ENCODE data around the gene NFKB1. TPM values are rescaled to one million over a fixed set of nuclear protein-coding genes. Genes with fewer than 3 reads are reported as not detected.

The NFKB1 gene
- total RNA-seq, 2 donors from 2014 or later, result 17.8 to 19.3 TPM

GRCh38 chr4:102455750-102456149 lies 45.4 kb upstream of the NFKB1 start:
- no peaks in the 10 kb centered on the region for H3K4me1 ChIP-seq
- no peak for TF ChIP-seq CTCF (IDR thresholded peaks at IDR 0.05)
- H3K36me3 ChIP-seq, result no peaks in the 10 kb centered on the region

GRCh38 chr4:102466298-102466697 lies 34.9 kb upstream of the NFKB1 start:
- Histone ChIP-seq H3K4me3 (no peak overlapping the region), H3K27me3 (no peaks in the 10 kb centered on the region), H3K9me3 (no peaks in the 10 kb centered on the region), H3K27ac (no peak overlapping the region), H3K4me1 (no peaks in the 10 kb centered on the region), H3K36me3 (no peaks in the 10 kb centered on the region)
- TF ChIP-seq CTCF (IDR thresholded peaks at IDR 0.05), result no peak
- DNase-seq (ENCODE audit: low spot score), result no peak

More at GRCh38 chr4:102455750-102456149, 45.4 kb upstream of the NFKB1 start:
- Histone ChIP-seq H3K27ac (no peak overlapping the region), H3K9me3 (peaks cover 0 to 6% of the 10 kb centered on the region in 2 donors), H3K4me3 (no peak overlapping the region), H3K27me3 (no peaks in the 10 kb centered on the region)
- DNase-seq (ENCODE audit: low spot score), result no peak

GRCh38 chr4:102469806-102470205 lies 31.4 kb upstream of the NFKB1 start:
- H3K4me1 ChIP-seq, result no peaks in the 10 kb centered on the region
- no peak for TF ChIP-seq CTCF (IDR thresholded peaks at IDR 0.05)
- no peak overlapping the region for H3K4me3 ChIP-seq
- no peaks in the 10 kb centered on the region for H3K27me3 ChIP-seq
- no peak for DNase-seq (ENCODE audit: low spot score)
- H3K36me3 ChIP-seq, result no peaks in the 10 kb centered on the region
- H3K9me3 ChIP-seq, result peaks cover 0 to 2% of the 10 kb centered on the region in 2 donors
- H3K27ac ChIP-seq, result no peak overlapping the region

- Histone ChIP-seq H3K9me3 (peaks cover 0 to 23% of the 10 kb centered on the region in 2 donors), H3K4me1 (no peaks in the 10 kb centered on the region), H3K27me3 (no peaks in the 10 kb centered on the region), H3K27ac (no peak overlapping the region), H3K4me3 (no peak overlapping the region), H3K36me3 (no peaks in the 10 kb centered on the region)
- no peak for DNase-seq (ENCODE audit: low spot score)
- TF ChIP-seq CTCF (IDR thresholded peaks at IDR 0.05), result no peak
Measured at GRCh38 chr4:102472441-102473013, 28.6 kb upstream of the NFKB1 start.

GRCh38 chr4:102473476-102473875 lies 27.7 kb upstream of the NFKB1 start:
- Histone ChIP-seq H3K27ac (no peak overlapping the region), H3K4me3 (no peak overlapping the region), H3K9me3 (peaks cover 0 to 23% of the 10 kb centered on the region in 2 donors), H3K4me1 (no peaks in the 10 kb centered on the region), H3K36me3 (no peaks in the 10 kb centered on the region), H3K27me3 (no peaks in the 10 kb centered on the region)
- TF ChIP-seq CTCF (IDR thresholded peaks at IDR 0.05), result no peak
- no peak for DNase-seq (ENCODE audit: low spot score)
